ENCODE results near the gene SNU13.
"Not testable (repeated sequence)": the region's sequence is repeated elsewhere in the genome, so short reads cannot be mapped to it uniquely, and the experiment has no call there.

The SNU13 gene

GRCh38 chr22:41688365-41689211 is at the start of gene SNU13:
TSS of gene SNU13 (minus strand) at chr22:41688867. CDS start at chr22:41688796, 71 bp downstream.
- DNase-seq = peak; percentile 93

DNA sequence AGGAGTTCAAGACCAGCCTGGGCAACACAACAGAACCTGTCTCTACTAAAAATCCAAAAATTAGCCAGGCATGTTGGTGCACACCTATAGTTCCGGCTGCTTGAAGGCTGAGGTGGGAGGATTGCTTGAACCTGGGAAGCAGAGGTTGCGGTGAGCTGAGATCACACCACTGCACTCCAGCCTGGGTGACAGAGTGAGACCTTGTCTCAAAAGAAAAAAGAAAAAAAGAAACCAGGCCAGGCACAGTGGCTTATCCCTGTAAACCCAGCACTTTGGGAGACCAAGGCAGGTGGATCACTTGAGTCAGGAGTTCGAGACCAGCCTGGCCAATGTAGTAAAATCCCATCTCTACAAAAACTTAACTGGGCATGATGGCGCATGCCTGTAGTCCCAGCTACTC is 44.6 kb upstream of the SNU13 start:
- not testable (repeated sequence) for DNase-seq

DNA sequence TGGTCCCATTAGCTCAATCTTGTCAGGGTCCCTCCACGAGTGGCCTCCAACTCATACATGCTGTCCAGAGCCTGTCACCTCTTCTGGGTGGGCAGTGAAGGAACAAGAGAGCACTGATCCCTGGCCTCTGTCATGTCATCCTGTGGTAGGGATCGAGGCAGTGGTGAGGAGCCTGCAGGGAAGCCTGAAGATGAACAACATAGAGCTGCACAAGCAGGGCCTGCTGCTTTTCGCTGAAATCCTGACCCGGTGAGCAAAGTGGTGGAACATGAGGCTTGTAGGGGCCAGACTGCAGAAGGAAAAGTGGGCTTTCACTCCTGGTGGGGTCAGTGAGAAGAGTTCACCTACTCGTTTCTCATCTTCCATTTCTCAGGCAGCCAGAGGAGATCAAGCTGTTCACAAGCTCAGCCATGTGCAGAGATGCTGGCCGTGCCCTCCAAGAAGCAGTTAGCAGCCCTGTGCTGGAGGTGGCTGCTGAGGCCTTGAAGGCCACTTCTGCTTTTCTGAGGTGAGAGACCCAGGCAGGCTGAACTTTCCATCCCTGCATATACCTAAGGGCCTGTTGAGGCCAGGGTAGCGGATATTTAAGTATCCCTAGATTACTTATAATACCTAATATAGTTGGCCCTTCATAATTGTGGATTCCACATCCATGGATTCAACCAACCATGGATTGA is 43.6 kb upstream of the SNU13 start:
- no peak for DNase-seq

GRCh38 chr22:41731609-41732008 is 42.9 kb upstream of the SNU13 start:
- no peak for DNase-seq

- no peak for DNase-seq
Measured at GRCh38 chr22:41725510-41726110, 36.9 kb upstream of the SNU13 start.

- no peak for DNase-seq
Measured at GRCh38 chr22:41722496-41722895, 33.8 kb upstream of the SNU13 start.

DNA sequence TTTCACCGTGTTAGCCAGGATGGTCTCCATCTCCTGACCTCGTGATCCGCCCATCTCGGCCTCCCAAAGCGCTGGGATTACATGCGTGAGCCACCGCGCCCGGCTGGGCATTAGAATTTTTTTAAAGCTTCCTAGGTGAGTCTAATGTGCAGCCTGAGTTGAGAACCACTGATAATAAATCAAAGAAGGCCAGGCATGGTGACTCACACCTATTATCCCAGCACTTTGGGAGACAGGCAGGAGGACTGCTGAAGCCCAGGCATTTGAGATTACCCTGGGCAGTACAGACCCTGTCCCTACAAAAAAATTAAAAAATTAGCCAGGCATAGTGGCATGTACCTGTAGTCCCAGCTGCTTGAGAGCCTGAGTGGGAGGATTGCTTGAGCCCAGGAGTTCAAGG is 24.3 kb upstream of the SNU13 start:
- no peak for DNase-seq

GRCh38 chr22:41709341-41709740 is 20.7 kb upstream of the SNU13 start:
- no peak for DNase-seq

GRCh38 chr22:41702763-41703162 is 14.1 kb upstream of the SNU13 start:
- DNase-seq = no peak

DNA sequence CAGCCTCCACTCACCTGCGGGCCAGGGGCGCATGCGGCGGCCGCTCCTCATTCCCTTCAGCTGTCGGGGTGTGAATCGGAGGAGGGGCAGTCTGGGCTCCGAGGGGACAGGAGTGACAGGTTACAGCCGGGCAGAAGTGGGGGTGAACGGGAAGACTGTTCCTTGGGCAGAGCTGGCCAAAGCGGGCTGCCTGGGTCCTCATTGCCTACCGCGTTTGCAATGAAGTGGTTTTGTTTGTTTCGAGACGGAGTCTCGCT is 11.4 kb upstream of the SNU13 start:
- DNase-seq = no peak

DNA sequence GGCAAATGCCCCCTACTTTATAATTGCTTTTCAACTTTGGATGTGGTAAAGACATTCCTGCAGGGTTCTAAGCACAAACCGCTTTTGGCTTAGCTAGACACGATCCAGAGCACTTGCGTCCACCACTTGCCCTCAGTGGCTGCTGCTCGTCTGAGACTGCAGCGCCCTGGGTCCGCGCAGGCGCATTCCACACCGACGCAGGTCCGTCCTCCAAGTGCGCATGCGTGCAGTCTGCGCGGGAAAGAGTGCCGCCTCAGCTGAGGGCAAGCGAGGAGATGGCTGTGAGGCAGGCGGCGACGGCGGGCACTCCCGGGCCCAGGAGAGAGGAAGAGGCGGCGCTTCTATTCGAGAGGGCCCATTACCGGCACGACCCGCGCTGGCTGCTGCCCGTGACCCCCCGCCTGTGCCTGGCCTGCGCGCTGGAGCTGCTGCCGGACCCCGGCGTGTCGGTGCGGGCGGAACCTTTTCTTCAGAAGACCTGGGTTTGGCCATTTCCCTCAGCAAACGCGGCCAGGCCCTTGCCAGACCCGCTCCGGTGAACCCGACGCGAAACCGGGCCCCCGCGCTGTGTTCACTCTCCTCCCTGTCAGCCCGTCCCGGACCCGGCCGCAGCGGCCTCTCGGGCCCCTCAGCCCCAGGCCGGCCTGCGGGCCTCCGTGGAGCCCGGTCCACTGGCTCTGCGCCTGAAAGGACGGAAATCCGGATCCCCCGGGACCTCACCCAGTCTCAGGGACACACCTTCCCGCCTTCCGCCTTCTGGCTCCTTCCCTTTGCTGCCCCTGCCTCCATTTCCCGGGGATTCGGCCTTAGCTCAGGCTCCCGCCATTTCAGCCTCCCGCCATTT is 10.8 kb upstream of the SNU13 start, which contains the start of gene MEI1:
TSS of gene MEI1 (plus strand) at position 240 of the 844 bp plus-strand sequence. CDS start at position 276, 36 bp downstream.
- DNase-seq = peak; percentile 93

- DNase-seq = peak; percentile 86
Measured at GRCh38 chr22:41697126-41697775, 8.6 kb upstream of the SNU13 start.

DNA sequence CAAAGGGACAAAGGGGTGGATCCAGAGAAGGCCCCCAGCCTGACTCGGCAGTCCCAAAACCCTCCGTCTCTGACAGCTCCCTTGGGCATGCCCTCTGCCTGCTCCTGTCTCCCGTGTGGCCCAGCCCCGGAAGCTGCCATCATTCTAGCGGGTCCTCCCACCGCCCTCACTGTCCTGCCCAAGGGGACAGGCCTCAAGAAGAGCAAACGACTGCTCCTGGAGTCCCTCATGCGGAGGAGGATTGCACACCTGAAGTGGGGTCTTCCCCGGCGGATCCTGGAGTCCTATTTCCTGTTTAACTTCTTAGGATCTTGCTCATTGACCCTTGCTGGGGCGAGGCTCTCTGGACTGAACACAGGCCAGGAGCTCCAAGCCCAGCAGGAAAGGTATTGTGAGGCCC is 8.0 kb upstream of the SNU13 start:
- no peak for DNase-seq

GRCh38 chr22:41695211-41695610 is 6.5 kb upstream of the SNU13 start:
- DNase-seq = no peak

- no peak for DNase-seq
Measured at GRCh38 chr22:41690476-41690875, 1.8 kb upstream of the SNU13 start.

GRCh38 chr22:41687901-41688364 is 734 bp downstream of the SNU13 start:
- peak; percentile 12 for DNase-seq

DNA sequence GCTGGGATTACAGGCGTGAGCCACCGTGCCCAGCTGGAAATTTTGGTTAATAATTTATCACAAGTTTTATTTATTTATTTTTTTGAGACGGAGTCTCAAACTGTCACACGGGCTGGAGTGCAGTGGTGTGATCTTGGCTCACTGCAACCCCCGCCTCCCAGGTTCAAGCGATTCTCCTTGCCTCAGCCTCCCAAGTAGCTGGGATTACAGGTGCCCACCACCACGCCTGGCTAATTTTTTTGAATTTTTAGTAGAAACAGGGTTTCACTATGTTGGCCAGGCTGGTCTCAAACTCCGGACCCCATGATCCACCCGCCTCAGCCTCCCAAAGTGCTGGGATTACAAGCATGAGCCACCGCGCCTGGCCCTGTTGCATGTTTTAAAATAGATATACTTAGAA is 1.8 kb downstream of the SNU13 start:
- not testable (repeated sequence) for DNase-seq

DNA sequence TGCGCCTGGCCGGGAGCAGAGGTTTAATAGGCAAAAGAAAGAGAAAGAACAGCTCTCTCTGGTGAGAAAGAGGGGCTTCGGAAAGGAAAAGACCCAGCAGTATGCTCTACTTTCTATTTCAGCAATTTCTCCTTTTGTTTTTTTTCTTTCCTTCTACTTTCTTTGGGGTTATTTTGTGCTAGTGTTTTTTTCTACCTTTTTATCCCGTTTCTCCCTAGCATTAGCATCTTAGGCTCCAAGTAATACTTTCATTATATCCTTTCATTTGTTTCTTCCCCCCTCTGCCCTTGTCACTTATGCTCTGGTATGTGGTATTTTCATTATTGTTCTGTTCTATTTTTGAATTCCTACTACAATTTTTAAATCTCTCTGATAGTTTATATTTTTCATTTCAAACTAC is 4.5 kb downstream of the SNU13 start:
- DNase-seq = no peak

GRCh38 chr22:41683616-41684015 is 5.1 kb downstream of the SNU13 start:
- DNase-seq = no peak

- DNase-seq = no peak
Measured at GRCh38 chr22:41683052-41683451, 5.6 kb downstream of the SNU13 start.

DNA sequence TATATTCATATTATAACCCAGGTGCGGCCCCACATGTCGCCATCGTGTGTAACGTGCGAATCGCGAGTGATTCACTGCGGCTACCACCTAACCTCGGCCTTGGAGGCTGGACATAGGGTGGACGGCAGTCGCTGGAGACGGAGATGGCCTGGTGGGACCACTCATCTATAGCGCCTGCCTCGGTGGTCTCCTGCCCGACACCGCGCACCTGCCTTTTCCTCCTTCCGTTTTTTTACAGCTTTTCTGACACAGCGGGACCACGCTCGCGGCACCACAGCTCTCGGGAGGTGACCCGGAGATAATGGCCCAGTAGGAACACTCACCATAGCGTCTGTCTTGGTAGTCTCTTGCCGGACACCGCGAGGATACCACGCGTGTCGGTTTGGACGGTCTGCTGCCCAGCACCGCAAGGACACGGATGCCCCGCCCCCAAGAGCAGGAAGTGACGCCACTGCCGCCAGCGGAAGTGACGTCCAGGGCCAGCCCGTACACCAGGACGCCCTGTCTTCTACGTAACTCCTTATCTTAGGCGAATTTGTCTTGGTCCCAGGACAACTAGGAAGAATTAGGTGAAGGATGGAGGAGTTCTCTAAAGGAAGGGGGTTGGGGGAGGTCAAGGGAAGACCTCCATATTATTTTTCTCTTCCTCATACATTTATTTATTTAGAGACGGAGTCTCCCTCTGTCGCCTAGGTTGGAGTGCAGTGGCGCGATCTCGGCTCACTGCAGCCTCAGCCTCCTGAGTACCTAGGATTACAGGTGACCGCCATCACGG is 6.4 kb downstream of the SNU13 start:
- DNase-seq = peak; percentile 88

GRCh38 chr22:41681616-41682015 is 7.1 kb downstream of the SNU13 start:
- DNase-seq = peak; percentile 33
